Bronchial epithelial cell (primary cell): ENCODE data around the gene ELK1. TPM values are rescaled to one million over a fixed set of nuclear protein-coding genes. Genes with fewer than 3 reads are reported as not detected.
"Not testable (repeated sequence)": the region's sequence is repeated elsewhere in the genome, so short reads cannot be mapped to it uniquely, and the experiment has no call there.

Source experiments
- DNase-seq: peaks from one replicate; pipeline ENCODE4 v3.0.0-alpha.2; 2010; ENCODE audit warnings: low read depth
- FAIRE-seq: peaks from 2 replicates; lab custom pipeline; 2011; peaks lifted over from hg19 to GRCh38; lab: Jason Lieb, UNC
- H3K27me3 ChIP-seq: 2 replicates; pipeline ENCODE4 v1.5.1; 2011; ENCODE audit warnings: low read length; ENCODE audit not compliant: control insufficient read depth, insufficient read depth
- H3K36me3 ChIP-seq: 2 replicates; pipeline ENCODE4 v1.5.1; 2011; ENCODE audit warnings: low read length; ENCODE audit not compliant: control insufficient read depth, insufficient read depth
- H3K4me3 ChIP-seq: 2 replicates; pipeline ENCODE4 v1.5.1; 2011; ENCODE audit warnings: mild to moderate bottlenecking, low read depth, low read length, control low read depth
- CTCF ChIP-seq: IDR thresholded peaks from 2 replicates; pipeline ENCODE4 v1.5.1; 2011; ENCODE audit warnings: mild to moderate bottlenecking, moderate library complexity, low read length, control low read depth, inconsistent platforms; ENCODE audit not compliant: insufficient read depth, severe bottlenecking
- total RNA-seq: library from RNA; depleted of rRNA; stranded (reverse); fragments of >200 nt; gene quantifications from 2 replicates; pipeline ENCODE4 v1.2.1, GENCODE V29; 2014

The ELK1 gene
- total RNA-seq, 1 donor from 2014 or later: 9.5 TPM

GRCh38 chrX:47683184-47683828 is 32.9 kb upstream of the ELK1 start:
- no peaks in the 10 kb centered on the region for H3K36me3 ChIP-seq
- no peak for TF ChIP-seq CTCF
- DNase-seq: no peak
- H3K4me3 ChIP-seq: no peak overlapping the region
- no peaks in the 10 kb centered on the region for H3K27me3 ChIP-seq
- no peak for FAIRE-seq

- H3K27me3 ChIP-seq, H3K36me3 ChIP-seq, H3K4me3 ChIP-seq, DNase-seq, FAIRE-seq: not testable (repeated sequence)
These were observed 25.8 kb upstream of the ELK1 start for GRCh38 chrX:47675959-47676859.

- FAIRE-seq (no peak), DNase-seq (no peak)
- TF ChIP-seq CTCF: no peak
- no peak overlapping the region for H3K4me3 ChIP-seq
- no peaks in the 10 kb centered on the region for H3K36me3 ChIP-seq
- H3K27me3 ChIP-seq: no peaks in the 10 kb centered on the region
These were observed 24.4 kb upstream of the ELK1 start for GRCh38 chrX:47674776-47675175.

GRCh38 chrX:47665797-47666196 is 15.4 kb upstream of the ELK1 start:
- H3K4me3 ChIP-seq, DNase-seq, H3K36me3 ChIP-seq, FAIRE-seq, H3K27me3 ChIP-seq: not testable (repeated sequence)

- Histone ChIP-seq H3K36me3 (no peaks in the 10 kb centered on the region), H3K4me3 (no peak overlapping the region), H3K27me3 (no peaks in the 10 kb centered on the region)
- FAIRE-seq (no peak), DNase-seq (no peak)
- no peak for TF ChIP-seq CTCF
These were observed 14.4 kb upstream of the ELK1 start for GRCh38 chrX:47664737-47665136.

GRCh38 chrX:47662144-47662657 is 11.8 kb upstream of the ELK1 start:
- no peak for TF ChIP-seq CTCF
- no peak for FAIRE-seq
- DNase-seq: peak; percentile 80
- H3K27me3 ChIP-seq: no peaks in the 10 kb centered on the region
- H3K36me3 ChIP-seq: no peaks in the 10 kb centered on the region
- no peak overlapping the region for H3K4me3 ChIP-seq
